Osteocyte (in vitro differentiated cells): ENCODE data around the gene DHCR7. TPM values are rescaled to one million over a fixed set of nuclear protein-coding genes. Genes with fewer than 3 reads are reported as not detected.

Experiments
- DNase-seq: peaks from one replicate; pipeline ENCODE4 v3.0.0; 2021; ENCODE audit warnings: mixed read lengths; ENCODE audit not compliant: unreplicated experiment; ENCODE audit errors: extremely low spot score
- H3K27ac Mint-ChIP-seq: one replicate; pipeline ENCODE4 v1.8.0; 2021; ENCODE audit warnings: mild to moderate bottlenecking, mixed read lengths; ENCODE audit not compliant: unreplicated experiment
- H3K27me3 Mint-ChIP-seq: one replicate; pipeline ENCODE4 v1.8.0; 2021; ENCODE audit warnings: mixed read lengths; ENCODE audit not compliant: unreplicated experiment
- H3K36me3 Mint-ChIP-seq: one replicate; pipeline ENCODE4 v1.8.0; 2021; ENCODE audit warnings: mixed read lengths; ENCODE audit not compliant: unreplicated experiment
- H3K4me1 Mint-ChIP-seq: one replicate; pipeline ENCODE4 v1.8.0; 2021; ENCODE audit warnings: mixed read lengths; ENCODE audit not compliant: unreplicated experiment
- H3K4me3 Mint-ChIP-seq: one replicate; pipeline ENCODE4 v1.8.0; 2021; ENCODE audit warnings: mild to moderate bottlenecking, moderate library complexity, mixed read lengths; ENCODE audit not compliant: unreplicated experiment
- H3K9me3 Mint-ChIP-seq: one replicate; pipeline ENCODE4 v1.8.0; 2021; ENCODE audit warnings: mixed read lengths; ENCODE audit not compliant: unreplicated experiment
- total RNA-seq: library from RNA; stranded (reverse); gene quantifications from 2 replicates; pipeline ENCODE4 v1.2.1, GENCODE V29; 2021
- TF ChIP-seq, protein P1 (sequence below): fragments of 200-600 bp; sonication (generic); IDR thresholded peaks from 2 replicates; pipeline ENCODE4 v1.5.0; 2021; ENCODE audit warnings: antibody characterized with exemption, mild to moderate bottlenecking, moderate library complexity

Gene DHCR7
- total RNA-seq, 1 donor from 2014 or later: 30.2 TPM

DNA sequence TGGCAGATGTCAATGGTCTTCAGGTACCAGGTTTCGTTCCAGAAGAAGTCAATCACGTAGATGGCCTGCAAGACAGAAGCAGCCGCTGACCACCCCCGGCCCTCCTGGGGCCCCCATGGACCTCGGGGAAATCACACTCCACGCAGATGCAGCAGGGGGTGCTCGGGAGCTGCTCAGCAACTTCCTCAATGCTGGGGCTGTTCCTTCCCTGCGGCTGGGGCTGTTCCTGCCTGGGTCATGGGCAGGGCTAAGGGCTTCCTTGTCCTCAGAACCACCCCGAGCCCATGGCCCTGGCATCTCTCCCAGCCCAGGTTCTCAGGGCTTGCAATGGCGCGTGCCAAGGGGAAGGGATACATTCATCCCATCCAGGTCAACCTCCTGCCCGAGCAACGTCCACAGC lies 10.3 kb downstream of the DHCR7 start:
- Mint-ChIP-seq H3K4me1 (no peaks in the 10 kb centered on the region), H3K36me3 (peaks cover 26% of the 10 kb centered on the region), H3K9me3 (no peaks in the 10 kb centered on the region), H3K27me3 (no peaks in the 10 kb centered on the region), H3K27ac (no peak overlapping the region), H3K4me3 (no peak overlapping the region)
- TF ChIP-seq, protein P1, sequence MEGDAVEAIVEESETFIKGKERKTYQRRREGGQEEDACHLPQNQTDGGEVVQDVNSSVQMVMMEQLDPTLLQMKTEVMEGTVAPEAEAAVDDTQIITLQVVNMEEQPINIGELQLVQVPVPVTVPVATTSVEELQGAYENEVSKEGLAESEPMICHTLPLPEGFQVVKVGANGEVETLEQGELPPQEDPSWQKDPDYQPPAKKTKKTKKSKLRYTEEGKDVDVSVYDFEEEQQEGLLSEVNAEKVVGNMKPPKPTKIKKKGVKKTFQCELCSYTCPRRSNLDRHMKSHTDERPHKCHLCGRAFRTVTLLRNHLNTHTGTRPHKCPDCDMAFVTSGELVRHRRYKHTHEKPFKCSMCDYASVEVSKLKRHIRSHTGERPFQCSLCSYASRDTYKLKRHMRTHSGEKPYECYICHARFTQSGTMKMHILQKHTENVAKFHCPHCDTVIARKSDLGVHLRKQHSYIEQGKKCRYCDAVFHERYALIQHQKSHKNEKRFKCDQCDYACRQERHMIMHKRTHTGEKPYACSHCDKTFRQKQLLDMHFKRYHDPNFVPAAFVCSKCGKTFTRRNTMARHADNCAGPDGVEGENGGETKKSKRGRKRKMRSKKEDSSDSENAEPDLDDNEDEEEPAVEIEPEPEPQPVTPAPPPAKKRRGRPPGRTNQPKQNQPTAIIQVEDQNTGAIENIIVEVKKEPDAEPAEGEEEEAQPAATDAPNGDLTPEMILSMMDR: no peak
- no peak for DNase-seq

DNA sequence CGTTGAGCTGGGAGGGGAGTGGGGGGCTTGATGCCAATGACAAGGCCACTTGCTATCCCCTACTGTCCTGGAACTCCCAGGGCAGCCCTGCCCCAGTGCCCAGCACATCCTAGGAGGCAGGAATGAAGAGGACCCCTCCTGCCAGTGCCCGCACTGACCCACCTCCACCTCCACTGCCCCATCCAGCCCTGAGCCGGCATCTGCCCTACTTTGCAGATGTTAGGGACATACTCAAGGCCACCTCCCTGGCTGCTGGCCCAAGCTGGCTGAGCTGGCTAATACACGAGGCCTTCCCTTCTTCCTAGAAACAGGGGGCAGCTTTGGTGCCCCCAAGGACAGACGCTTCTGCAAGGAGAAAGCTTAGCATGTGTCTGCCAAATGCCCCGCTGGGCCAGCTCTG lies 10.8 kb downstream of the DHCR7 start:
- TF ChIP-seq, protein P1: no peak
- no peak overlapping the region for H3K27ac Mint-ChIP-seq
- no peaks in the 10 kb centered on the region for H3K27me3 Mint-ChIP-seq
- H3K9me3 Mint-ChIP-seq: no peaks in the 10 kb centered on the region
- no peaks in the 10 kb centered on the region for H3K4me1 Mint-ChIP-seq
- no peak overlapping the region for H3K4me3 Mint-ChIP-seq
- peaks cover 26% of the 10 kb centered on the region for H3K36me3 Mint-ChIP-seq
- DNase-seq: no peak

DNA sequence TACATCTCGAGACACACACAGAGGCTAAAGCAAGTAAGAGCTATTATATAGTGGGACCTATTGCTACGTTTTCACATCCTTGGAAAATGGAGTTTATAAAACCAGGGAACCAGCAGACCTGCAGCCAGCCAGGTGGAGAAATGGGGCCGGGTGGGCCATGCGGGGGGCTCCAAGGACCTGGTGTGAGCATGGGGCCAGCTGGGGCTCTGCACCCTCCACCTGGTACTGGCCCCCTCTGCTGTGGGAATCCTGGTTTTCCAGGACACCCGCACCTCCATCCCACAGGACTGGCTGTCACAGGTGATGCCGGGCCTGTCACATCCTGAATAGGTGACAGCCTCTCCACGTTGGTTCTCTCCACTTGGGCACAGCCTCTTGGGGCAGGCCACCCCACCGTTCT lies 11.3 kb downstream of the DHCR7 start:
- no peak for DNase-seq
- TF ChIP-seq, protein P1: no peak
- no peak overlapping the region for H3K27ac Mint-ChIP-seq
- H3K9me3 Mint-ChIP-seq: no peaks in the 10 kb centered on the region
- peaks cover 23% of the 10 kb centered on the region for H3K36me3 Mint-ChIP-seq
- H3K4me1 Mint-ChIP-seq: no peaks in the 10 kb centered on the region
- no peak overlapping the region for H3K4me3 Mint-ChIP-seq
- no peaks in the 10 kb centered on the region for H3K27me3 Mint-ChIP-seq

DNA sequence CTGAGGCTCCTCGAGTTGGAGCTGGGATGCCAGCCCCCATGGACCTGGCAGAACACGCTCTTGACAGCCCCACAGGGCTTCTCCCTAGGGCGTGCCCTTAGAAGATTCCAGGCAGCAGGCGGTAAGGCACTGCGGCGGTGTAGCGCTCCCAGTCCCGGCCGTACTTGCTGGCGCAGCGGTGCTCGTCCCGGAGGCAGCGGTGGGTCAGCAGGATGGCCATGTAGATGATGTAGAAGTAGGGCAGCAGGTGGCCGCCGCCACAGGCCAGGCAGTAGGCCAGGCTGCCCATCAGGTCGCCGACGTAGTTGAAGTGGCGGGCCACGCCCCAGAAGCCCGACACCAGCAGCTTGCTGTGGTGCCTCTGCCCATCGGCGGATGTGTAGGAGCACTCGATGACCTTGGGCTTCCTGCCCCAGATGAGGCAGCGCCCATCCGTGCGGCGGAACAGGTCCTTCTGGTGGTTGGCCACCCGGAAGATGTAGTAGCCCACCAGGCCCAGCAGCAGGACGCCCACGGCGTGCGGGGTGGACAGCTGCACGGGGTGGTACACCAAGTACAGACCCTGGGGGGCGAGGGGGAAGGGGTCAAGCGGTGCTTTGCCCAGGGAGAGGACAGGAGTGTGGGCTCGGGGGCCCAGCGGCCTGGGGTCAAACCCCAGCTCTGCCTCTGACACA lies 12.8 kb downstream of the DHCR7 start:
- no peaks in the 10 kb centered on the region for H3K9me3 Mint-ChIP-seq
- TF ChIP-seq, protein P1: no peak
- DNase-seq: no peak
- no peak overlapping the region for H3K4me3 Mint-ChIP-seq
- no peak overlapping the region for H3K27ac Mint-ChIP-seq
- peaks cover 20% of the 10 kb centered on the region for H3K36me3 Mint-ChIP-seq
- H3K27me3 Mint-ChIP-seq: no peaks in the 10 kb centered on the region
- no peaks in the 10 kb centered on the region for H3K4me1 Mint-ChIP-seq

DNA sequence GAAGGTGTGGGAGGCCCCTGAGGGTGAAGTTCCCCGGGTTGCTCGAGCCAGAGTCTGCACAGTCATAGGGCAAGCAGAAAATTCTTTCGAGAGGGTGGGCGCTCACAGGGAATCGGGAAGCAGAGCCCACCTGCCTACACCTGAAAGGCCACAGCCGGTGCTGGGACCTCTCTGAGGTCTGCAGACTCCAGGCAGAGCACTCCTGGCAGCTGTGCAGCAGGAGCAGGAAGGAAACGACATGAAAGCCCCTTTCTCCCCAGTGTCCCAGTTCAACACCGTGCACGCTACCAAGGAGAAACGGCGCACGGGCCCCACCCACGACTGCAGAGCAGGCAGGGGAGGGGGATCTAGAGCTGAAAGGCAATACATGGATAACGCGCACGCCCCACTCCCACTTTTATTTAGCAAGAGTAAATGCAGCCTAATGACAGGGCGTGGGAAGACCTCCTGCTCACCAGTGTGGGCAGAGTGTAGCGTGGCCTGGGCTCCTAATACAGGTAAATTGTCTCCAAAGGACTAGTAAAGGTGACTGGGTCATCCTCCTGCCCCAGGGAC lies 13.5 kb downstream of the DHCR7 start:
- no peaks in the 10 kb centered on the region for H3K9me3 Mint-ChIP-seq
- no peaks in the 10 kb centered on the region for H3K27me3 Mint-ChIP-seq
- no peaks in the 10 kb centered on the region for H3K4me1 Mint-ChIP-seq
- TF ChIP-seq, protein P1: no peak
- H3K4me3 Mint-ChIP-seq: no peak overlapping the region
- no peak overlapping the region for H3K27ac Mint-ChIP-seq
- peaks cover 17% of the 10 kb centered on the region for H3K36me3 Mint-ChIP-seq
- no peak for DNase-seq
